ENCODE measurements around the gene C17orf100. TPM values are rescaled to one million over a fixed set of nuclear protein-coding genes. Genes with fewer than 3 reads are reported as not detected.

The C17orf100 gene
- polyA plus RNA-seq, 1 experiment = 2.4 TPM

GRCh38 chr17:6675201-6675825, 23.8 kb downstream of the C17orf100 start:
- ChIA-PET CTCF (interaction anchor here (1.2 kb wide), 1 partner anchor 9 kb away, joined by 4 read pairs; no protein-coding TSS in a partner anchor), POLR2A (no interaction called here)
- Histone ChIP-seq H3K36me3 (ENCODE audit: control insufficient read depth, insufficient read depth, low read length) (no peaks in the 10 kb centered on the region), H3K27me3 (ENCODE audit: control insufficient read depth, insufficient read depth, low read length) (peaks cover 5% of the 10 kb centered on the region), H3K4me3 (ENCODE audit: low read depth, low read length) (no peak overlapping the region)
- TF ChIP-seq CTCF (IDR thresholded peaks at IDR 0.05; ENCODE audit: insufficient read depth, low read depth, low read length) = no peak
- DNase-seq (ENCODE audit: low read depth) = no peak

GRCh38 chr17:6676802-6677157, 25.2 kb downstream of the C17orf100 start:
- ChIA-PET CTCF (interaction anchor here (0.6 to 5.1 kb wide), 3 partner anchors 11 to 345 kb away, joined by 3 to 29 read pairs (median 5); no protein-coding TSS in a partner anchor), POLR2A (no interaction called here)

GRCh38 chr17:6677158-6677831, 25.7 kb downstream of the C17orf100 start:
- no peak for DNase-seq (ENCODE audit: low read depth)
- no peak overlapping the region for H3K4me3 ChIP-seq (ENCODE audit: low read depth, low read length)
- no peaks in the 10 kb centered on the region for H3K36me3 ChIP-seq (ENCODE audit: control insufficient read depth, insufficient read depth, low read length)
- peaks cover 5% of the 10 kb centered on the region for H3K27me3 ChIP-seq (ENCODE audit: control insufficient read depth, insufficient read depth, low read length)
- no peak for TF ChIP-seq CTCF (IDR thresholded peaks at IDR 0.05; ENCODE audit: insufficient read depth, low read depth, low read length)
- POLR2A ChIA-PET = no interaction called here
- CTCF ChIA-PET = interaction anchor here (0.6 to 5.1 kb wide), 4 partner anchors 11 to 344 kb away, joined by 3 to 29 read pairs (median 4); no protein-coding TSS in a partner anchor

More at GRCh38 chr17:6676802-6677157, 25.2 kb downstream of the C17orf100 start:
- H3K36me3 ChIP-seq (ENCODE audit: control insufficient read depth, insufficient read depth, low read length) = no peaks in the 10 kb centered on the region
- no peak for DNase-seq (ENCODE audit: low read depth)
- no peak for TF ChIP-seq CTCF (IDR thresholded peaks at IDR 0.05; ENCODE audit: insufficient read depth, low read depth, low read length)
- peaks cover 5% of the 10 kb centered on the region for H3K27me3 ChIP-seq (ENCODE audit: control insufficient read depth, insufficient read depth, low read length)
- no peak overlapping the region for H3K4me3 ChIP-seq (ENCODE audit: low read depth, low read length)

- Histone ChIP-seq H3K4me3 (ENCODE audit: low read depth, low read length) (no peak overlapping the region), H3K36me3 (ENCODE audit: control insufficient read depth, insufficient read depth, low read length) (no peaks in the 10 kb centered on the region), H3K27me3 (ENCODE audit: control insufficient read depth, insufficient read depth, low read length) (peaks cover 5% of the 10 kb centered on the region)
- ChIA-PET CTCF (interaction anchor here (0.7 to 5.1 kb wide), 3 partner anchors 12 to 206 kb away, joined by 3 to 29 read pairs (median 5); no protein-coding TSS in a partner anchor), POLR2A (no interaction called here)
- TF ChIP-seq CTCF (IDR thresholded peaks at IDR 0.05; ENCODE audit: insufficient read depth, low read depth, low read length) = no peak
- no peak for DNase-seq (ENCODE audit: low read depth)
Observed at GRCh38 chr17:6677946-6678345, 26.4 kb downstream of the C17orf100 start.

- POLR2A ChIA-PET = no interaction called here
- CTCF ChIA-PET = interaction anchor here (1.0 to 5.1 kb wide), 2 partner anchors 13 to 215 kb away, joined by 3 to 29 read pairs; no protein-coding TSS in a partner anchor
Observed at GRCh38 chr17:6679241-6679640, 27.7 kb downstream of the C17orf100 start.

More at GRCh38 chr17:6679241-6679640, 27.7 kb downstream of the C17orf100 start:
- Histone ChIP-seq H3K27me3 (ENCODE audit: control insufficient read depth, insufficient read depth, low read length) (peaks cover 5% of the 10 kb centered on the region), H3K36me3 (ENCODE audit: control insufficient read depth, insufficient read depth, low read length) (no peaks in the 10 kb centered on the region), H3K4me3 (ENCODE audit: low read depth, low read length) (no peak overlapping the region)
- no peak for TF ChIP-seq CTCF (IDR thresholded peaks at IDR 0.05; ENCODE audit: insufficient read depth, low read depth, low read length)
- no peak for DNase-seq (ENCODE audit: low read depth)
